CD4-positive, alpha-beta T cell treated with Interleukin-4 for 1 hour (primary cell): Measurements from ENCODE around the gene STXBP3.
A peak's percentile ranks its signal among the peaks of the same experiment; 100 is the strongest.
"Not testable (repeated sequence)": the region's sequence is repeated elsewhere in the genome, so short reads cannot be mapped to it uniquely, and the experiment has no call there.

ENCODE experiments used
- DNase-seq, 2 donors: peaks; one replicate each; pipeline ENCODE4 v3.0.0-alpha.2; 2020 to 2022

Gene STXBP3

GRCh38 chr1:108746382-108747170 is at the start of gene STXBP3:
TSS of gene STXBP3 (plus strand) at chr1:108746674. CDS start at chr1:108746738, 64 bp downstream.
- peak; percentile 99 for DNase-seq

GRCh38 chr1:108699375-108700332 is 46.8 kb upstream of the STXBP3 start:
- peak in 1 of 2 donors; percentile 29 for DNase-seq

- no peak for DNase-seq
Observed at GRCh38 chr1:108701176-108701849, 45.2 kb upstream of the STXBP3 start.

GRCh38 chr1:108702109-108702508 is 44.4 kb upstream of the STXBP3 start:
- not testable (repeated sequence) for DNase-seq

GRCh38 chr1:108703939-108704338 is 42.5 kb upstream of the STXBP3 start:
- DNase-seq = peak; percentile 26 to 70

GRCh38 chr1:108704496-108704895 is 42.0 kb upstream of the STXBP3 start:
- DNase-seq = no peak

- DNase-seq = no peak
Observed at GRCh38 chr1:108706643-108707042, 39.8 kb upstream of the STXBP3 start.

GRCh38 chr1:108708691-108709660 is 37.5 kb upstream of the STXBP3 start:
- DNase-seq = peak; percentile 73 to 80

GRCh38 chr1:108712606-108713150 is 33.8 kb upstream of the STXBP3 start, which contains the start of gene FNDC7:
TSS of gene FNDC7 (plus strand) at chr1:108712908. CDS start at chr1:108712934, 26 bp downstream.
- no peak for DNase-seq

- DNase-seq = no peak
Observed at GRCh38 chr1:108715932-108716331, 30.5 kb upstream of the STXBP3 start.

GRCh38 chr1:108716437-108717230 is 29.8 kb upstream of the STXBP3 start:
- DNase-seq = no peak

- no peak for DNase-seq
Observed at GRCh38 chr1:108717774-108718316, 28.6 kb upstream of the STXBP3 start.

GRCh38 chr1:108718927-108719655 is 27.4 kb upstream of the STXBP3 start:
- no peak for DNase-seq

GRCh38 chr1:108719656-108720435 is 26.6 kb upstream of the STXBP3 start:
- DNase-seq = no peak

- DNase-seq = no peak
Observed at GRCh38 chr1:108722292-108722691, 24.2 kb upstream of the STXBP3 start.

GRCh38 chr1:108725906-108726305 is 20.6 kb upstream of the STXBP3 start:
- no peak for DNase-seq

- DNase-seq = no peak
Observed at GRCh38 chr1:108728327-108728923, 18.0 kb upstream of the STXBP3 start.

- DNase-seq = no peak
Observed at GRCh38 chr1:108729481-108729880, 17.0 kb upstream of the STXBP3 start.
